ENCODE data around the gene ESRRB.
A peak's percentile ranks its signal among the peaks of the same experiment; 100 is the strongest.

The ESRRB gene

GRCh38 chr14:76550534-76550933 is 174.6 kb downstream of the ESRRB start:
- TF ChIP-seq PRDM10 (tag by site-specific recombination; IDR thresholded peaks at IDR 0.05) (peak; percentile 97), ZNF544 (tag by site-specific recombination; IDR thresholded peaks at IDR 0.05) (no peak), OSR2 (tag by site-specific recombination; IDR thresholded peaks at IDR 0.05) (peak; percentile 54; the same call in 1 of the 2 replicates), ZBTB48 (tag by site-specific recombination; IDR thresholded peaks at IDR 0.05) (peak; percentile 46; the same call in 1 of the 2 replicates)
- POLR2A ChIA-PET: no interaction called here
- H3K27ac ChIP-seq (ENCODE audit: extremely low read depth, low read depth, low read length): no peak overlapping the region

DNA sequence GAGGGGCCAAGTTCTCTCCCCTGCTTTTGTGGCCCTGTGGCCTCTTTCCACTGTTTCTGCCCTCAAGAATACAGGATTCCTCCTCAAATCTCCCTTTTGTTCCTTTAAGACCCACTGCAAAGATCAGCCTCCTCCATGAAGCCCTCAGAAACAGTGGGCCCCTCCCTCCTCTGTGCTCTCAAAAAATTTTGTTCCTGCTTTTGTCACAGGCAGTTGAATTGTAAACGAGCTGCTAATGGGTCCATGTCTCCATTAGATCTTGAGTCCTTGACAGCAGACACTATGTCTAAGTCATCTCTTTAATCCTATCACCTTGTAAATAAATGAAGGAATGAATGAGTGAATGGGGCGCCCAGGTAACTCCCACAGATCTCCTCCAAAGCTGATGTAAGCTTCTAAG is 175.2 kb downstream of the ESRRB start:
- CTCF ChIA-PET: interaction anchor here (0.6 to 1.0 kb wide), 2 partner anchors 163 to 978 kb away, joined by 3 read pairs; no protein-coding TSS in a partner anchor
- POLR2A ChIA-PET: no interaction called here
- H3K36me3 ChIP-seq (ENCODE audit: control insufficient read depth in 2 of 2, insufficient read depth in 1 of 2, low read length in 2 of 2): no peaks in the 10 kb centered on the region; a peak in 1 of 3 replicates
- H3K4me3 ChIP-seq (ENCODE audit: low read depth, low read length): no peak overlapping the region
- no peaks in the 10 kb centered on the region for H3K9me3 ChIP-seq (ENCODE audit: control insufficient read depth, insufficient read depth, low read depth, low read length)
- TF ChIP-seq ZNF600 (tag by site-specific recombination; IDR thresholded peaks at IDR 0.05) (no peak), ZFHX2 (tag by site-specific recombination; conservative IDR thresholded peaks at IDR 0.05) (no peak), ZNF121 (tag by site-specific recombination; IDR thresholded peaks at IDR 0.05) (no peak), ZBTB8A (tag by site-specific recombination; IDR thresholded peaks at IDR 0.05) (no peak), SETDB1 (IDR thresholded peaks at IDR 0.05; ENCODE audit: insufficient read length, low read length) (no peak), HOXA7 (CRISPR knock-in tag; IDR thresholded peaks at IDR 0.05; ENCODE audit: borderline replicate concordance) (no peak), ZNF248 (tag by site-specific recombination; IDR thresholded peaks at IDR 0.05) (no peak), ZNF549 (tag by site-specific recombination; IDR thresholded peaks at IDR 0.05) (no peak), ZNF785 (tag by site-specific recombination; IDR thresholded peaks at IDR 0.05) (no peak), KLF10 (tag by site-specific recombination; IDR thresholded peaks at IDR 0.05) (no peak), ZNF37A (tag by site-specific recombination; IDR thresholded peaks at IDR 0.05) (no peak), YY2 (tag by site-specific recombination; IDR thresholded peaks at IDR 0.05) (no peak), ZNF518A (tag by site-specific recombination; conservative IDR thresholded peaks at IDR 0.05; ENCODE audit: low read depth) (no peak), ZBTB48 (tag by site-specific recombination; IDR thresholded peaks at IDR 0.05) (no peak), ZXDB (tag by site-specific recombination; IDR thresholded peaks at IDR 0.05) (no peak)
- TF ChIP-seq, protein P1, sequence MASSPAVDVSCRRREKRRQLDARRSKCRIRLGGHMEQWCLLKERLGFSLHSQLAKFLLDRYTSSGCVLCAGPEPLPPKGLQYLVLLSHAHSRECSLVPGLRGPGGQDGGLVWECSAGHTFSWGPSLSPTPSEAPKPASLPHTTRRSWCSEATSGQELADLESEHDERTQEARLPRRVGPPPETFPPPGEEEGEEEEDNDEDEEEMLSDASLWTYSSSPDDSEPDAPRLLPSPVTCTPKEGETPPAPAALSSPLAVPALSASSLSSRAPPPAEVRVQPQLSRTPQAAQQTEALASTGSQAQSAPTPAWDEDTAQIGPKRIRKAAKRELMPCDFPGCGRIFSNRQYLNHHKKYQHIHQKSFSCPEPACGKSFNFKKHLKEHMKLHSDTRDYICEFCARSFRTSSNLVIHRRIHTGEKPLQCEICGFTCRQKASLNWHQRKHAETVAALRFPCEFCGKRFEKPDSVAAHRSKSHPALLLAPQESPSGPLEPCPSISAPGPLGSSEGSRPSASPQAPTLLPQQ (tag by site-specific recombination; IDR thresholded peaks at IDR 0.05): no peak
- no peak overlapping the region for H3K27ac ChIP-seq (ENCODE audit: extremely low read depth, low read depth, low read length)
- H3K4me1 ChIP-seq (ENCODE audit: control insufficient read depth, insufficient read depth, low read length): no peaks in the 10 kb centered on the region

More at GRCh38 chr14:76550534-76550933, 174.6 kb downstream of the ESRRB start:
- Histone ChIP-seq H3K4me1 (ENCODE audit: control insufficient read depth, insufficient read depth, low read length) (no peaks in the 10 kb centered on the region), H3K36me3 (ENCODE audit: control insufficient read depth in 2 of 2, insufficient read depth in 1 of 2, low read length in 2 of 2) (no peaks in the 10 kb centered on the region; a peak in 1 of 3 replicates), H3K9me3 (ENCODE audit: control insufficient read depth, insufficient read depth, low read depth, low read length) (no peaks in the 10 kb centered on the region), H3K4me3 (ENCODE audit: low read depth, low read length) (no peak overlapping the region)
- CTCF ChIA-PET: interaction anchor here (0.6 to 1.4 kb wide), 2 partner anchors 68 to 500 kb away, joined by 3 to 4 read pairs; no protein-coding TSS in a partner anchor
